Left forelimb (tissue), 1 donor: ENCODE data around the gene KATNBL1.

ENCODE experiments used
- DNase-seq: peaks from one replicate; pipeline ENCODE4 v3.0.0-alpha.2; 2018; ENCODE audit warnings: low spot score

Gene KATNBL1

GRCh38 chr15:34209421-34210282 is at the start of gene KATNBL1:
Gene KATNBL1, minus strand, starts transcription at chr15:34210096. Its CDS starts 46,420 bp downstream, at chr15:34163676.
- peak; percentile 98 for DNase-seq

GRCh38 chr15:34259566-34259965 is 49.7 kb upstream of the KATNBL1 start:
- DNase-seq: no peak

GRCh38 chr15:34258151-34258550 is 48.3 kb upstream of the KATNBL1 start:
- DNase-seq: no peak

GRCh38 chr15:34252545-34252944 is 42.6 kb upstream of the KATNBL1 start:
- DNase-seq: no peak

- no peak for DNase-seq
Observed at GRCh38 chr15:34248190-34248589, 38.3 kb upstream of the KATNBL1 start.

GRCh38 chr15:34246276-34246976 is 36.5 kb upstream of the KATNBL1 start:
- no peak for DNase-seq

- no peak for DNase-seq
Observed at GRCh38 chr15:34243226-34243625, 33.3 kb upstream of the KATNBL1 start.

- no peak for DNase-seq
Observed at GRCh38 chr15:34242331-34242710, 32.4 kb upstream of the KATNBL1 start.

- DNase-seq: no peak
Observed at GRCh38 chr15:34241376-34242330, 31.8 kb upstream of the KATNBL1 start.

GRCh38 chr15:34240537-34240936 is 30.6 kb upstream of the KATNBL1 start:
- DNase-seq: no peak

- no peak for DNase-seq
Observed at GRCh38 chr15:34239151-34239808, 29.4 kb upstream of the KATNBL1 start.

GRCh38 chr15:34233614-34234013 is 23.7 kb upstream of the KATNBL1 start:
- DNase-seq: no peak

- DNase-seq: no peak
Observed at GRCh38 chr15:34223904-34224596, 14.2 kb upstream of the KATNBL1 start.

GRCh38 chr15:34217587-34218225 is 7.8 kb upstream of the KATNBL1 start:
- DNase-seq: no peak

GRCh38 chr15:34216527-34217270 is 6.8 kb upstream of the KATNBL1 start:
- DNase-seq: no peak

GRCh38 chr15:34214135-34214534 is 4.2 kb upstream of the KATNBL1 start:
- no peak for DNase-seq

- DNase-seq: no peak
Observed at GRCh38 chr15:34213690-34214089, 3.8 kb upstream of the KATNBL1 start.

- DNase-seq: no peak
Observed at GRCh38 chr15:34206011-34206410, 3.9 kb downstream of the KATNBL1 start.

- no peak for DNase-seq
Observed at GRCh38 chr15:34203936-34204335, 6.0 kb downstream of the KATNBL1 start.

GRCh38 chr15:34203305-34203704 is 6.6 kb downstream of the KATNBL1 start:
- no peak for DNase-seq
